Astrocyte (in vitro differentiated cells and primary cell): ENCODE data around the gene MRPL53. TPM values are rescaled to one million over a fixed set of nuclear protein-coding genes. Genes with fewer than 3 reads are reported as not detected.
A peak's percentile ranks its signal among the peaks of the same experiment; 100 is the strongest.

ENCODE experiments used
- DNase-seq: peaks from one replicate; pipeline ENCODE4 v3.0.0-alpha.2; 2010; ENCODE audit warnings: low read depth
- FAIRE-seq: peaks from 2 replicates; lab custom pipeline; 2011; peaks lifted over from hg19 to GRCh38; lab: Jason Lieb, UNC
- H2AFZ ChIP-seq: 2 replicates; pipeline ENCODE4 v1.6.0; 2012; ENCODE audit warnings: low read depth, low read length, inconsistent platforms
- H3K27ac ChIP-seq: 2 replicates; pipeline ENCODE4 v1.5.1; 2011; ENCODE audit warnings: low read depth, low read length, inconsistent platforms
- H3K27me3 ChIP-seq: 2 replicates; pipeline ENCODE4 v1.6.0; 2011; ENCODE audit warnings: low read length, inconsistent platforms; ENCODE audit not compliant: insufficient read depth
- H3K36me3 ChIP-seq: 2 replicates; pipeline ENCODE4 v1.5.1; 2011; ENCODE audit warnings: low read length, inconsistent platforms; ENCODE audit not compliant: insufficient read depth
- H3K4me1 ChIP-seq: 2 replicates; pipeline ENCODE4 v1.5.1; 2011; ENCODE audit warnings: low read length, inconsistent platforms; ENCODE audit not compliant: insufficient read depth
- H3K4me2 ChIP-seq: 2 replicates; pipeline ENCODE4 v1.6.0; 2012; ENCODE audit warnings: low read length, inconsistent platforms
- H3K4me3 ChIP-seq: 2 replicates; pipeline ENCODE4 v1.5.1; 2011; ENCODE audit warnings: low read depth, mild to moderate bottlenecking, low read length, inconsistent platforms; ENCODE audit not compliant: insufficient read depth
- H3K79me2 ChIP-seq: 2 replicates; pipeline ENCODE4 v1.6.0; 2012; ENCODE audit warnings: mild to moderate bottlenecking, low read length, inconsistent platforms; ENCODE audit not compliant: insufficient read depth
- H3K9ac ChIP-seq: 2 replicates; pipeline ENCODE4 v1.6.0; 2012; ENCODE audit warnings: mild to moderate bottlenecking, low read length, inconsistent platforms
- H3K9me3 ChIP-seq: 2 replicates; pipeline ENCODE4 v1.5.1; 2012; ENCODE audit warnings: low read depth, mild to moderate bottlenecking, low read length, inconsistent platforms; ENCODE audit not compliant: insufficient read depth
- H4K20me1 ChIP-seq: 2 replicates; pipeline ENCODE4 v1.6.0; 2012; ENCODE audit warnings: low read length, inconsistent platforms; ENCODE audit not compliant: insufficient read depth
- H3K27ac Mint-ChIP-seq: one replicate; pipeline ENCODE4 v1.8.0; 2021; ENCODE audit warnings: mild to moderate bottlenecking, mixed read lengths; ENCODE audit not compliant: unreplicated experiment
- H3K27me3 Mint-ChIP-seq: one replicate; pipeline ENCODE4 v1.8.0; 2021; ENCODE audit warnings: low read depth, mixed read lengths; ENCODE audit not compliant: unreplicated experiment
- H3K36me3 Mint-ChIP-seq: one replicate; pipeline ENCODE4 v1.8.0; 2021; ENCODE audit warnings: low read depth, mixed read lengths; ENCODE audit not compliant: unreplicated experiment
- H3K4me1 Mint-ChIP-seq: one replicate; pipeline ENCODE4 v1.8.0; 2021; ENCODE audit warnings: low read depth, mixed read lengths; ENCODE audit not compliant: unreplicated experiment
- H3K4me3 Mint-ChIP-seq: one replicate; pipeline ENCODE4 v1.8.0; 2021; ENCODE audit warnings: mild to moderate bottlenecking, moderate library complexity, mixed read lengths; ENCODE audit not compliant: unreplicated experiment
- H3K9me3 Mint-ChIP-seq: one replicate; pipeline ENCODE4 v1.8.0; 2021; ENCODE audit warnings: mild to moderate bottlenecking, mixed read lengths; ENCODE audit not compliant: unreplicated experiment
- EZH2 ChIP-seq: IDR thresholded peaks from 2 replicates; pipeline ENCODE4 v1.6.1; 2012; ENCODE audit warnings: mild to moderate bottlenecking, low read length, inconsistent platforms; ENCODE audit not compliant: insufficient read depth
- total RNA-seq: library from RNA; stranded (reverse); gene quantifications from 2 replicates; pipeline ENCODE4 v1.2.1, GENCODE V29; 2021
- TF ChIP-seq, protein P1 (sequence below): IDR thresholded peaks from 2 replicates; pipeline ENCODE4 v1.5.1; 2011; ENCODE audit warnings: low read depth, mild to moderate bottlenecking, inconsistent platforms, low read length, moderate library complexity; ENCODE audit not compliant: insufficient read depth

MRPL53 gene
- total RNA-seq, 1 donor from 2014 or later = 50.6 TPM

DNA sequence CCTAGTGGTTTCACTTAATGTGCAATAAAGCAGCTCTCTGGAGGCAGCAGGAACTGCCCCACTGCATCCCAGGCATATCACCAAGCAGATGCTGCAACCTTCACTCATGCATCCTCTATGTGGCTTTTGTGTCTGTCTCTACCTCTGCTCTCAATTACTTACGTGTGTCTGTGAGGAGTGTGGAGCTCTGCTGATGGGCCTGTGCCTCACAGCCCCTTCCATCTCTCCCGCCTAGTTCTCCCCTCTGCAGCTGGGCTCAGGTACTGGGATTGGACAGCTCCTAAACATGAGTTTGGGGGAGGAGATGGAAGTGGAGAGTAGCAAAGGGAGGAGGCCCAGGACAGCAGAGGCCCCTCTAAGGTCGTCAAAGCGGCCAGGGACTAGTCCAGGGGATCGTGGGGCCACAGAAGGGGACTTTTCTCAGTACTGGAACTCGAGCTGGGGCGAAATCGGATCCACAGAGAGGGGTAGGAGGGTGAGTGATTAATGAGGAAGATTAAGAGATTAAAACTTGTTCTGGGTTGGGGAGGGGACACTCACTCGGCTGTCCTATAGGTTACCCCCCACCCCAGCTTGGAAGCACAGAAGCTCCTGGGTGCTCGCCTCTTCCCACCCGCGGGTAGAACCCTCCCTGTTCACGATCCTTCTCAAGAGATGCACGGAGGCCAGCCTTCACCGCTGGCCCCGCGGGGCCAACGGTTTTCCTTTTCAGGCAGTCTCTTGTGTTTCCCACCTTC is 29.0 kb upstream of the MRPL53 start:
- H3K27me3 Mint-ChIP-seq = peaks cover 57% of the 10 kb centered on the region
- H4K20me1 ChIP-seq = peaks cover 7% of the 10 kb centered on the region
- DNase-seq (no peak), FAIRE-seq (no peak)
- peaks cover 4% of the 10 kb centered on the region for H3K36me3 ChIP-seq
- no peak overlapping the region for H2AFZ ChIP-seq
- peaks cover 25% of the 10 kb centered on the region for H3K4me1 Mint-ChIP-seq
- peaks cover 42% of the 10 kb centered on the region for H3K27me3 ChIP-seq
- H3K4me3 ChIP-seq = no peak overlapping the region
- H3K9me3 Mint-ChIP-seq = no peaks in the 10 kb centered on the region
- no peaks in the 10 kb centered on the region for H3K9me3 ChIP-seq
- no peak overlapping the region for H3K27ac Mint-ChIP-seq
- no peak overlapping the region for H3K9ac ChIP-seq
- peak overlapping the region; percentile 83 for H3K4me3 Mint-ChIP-seq
- peaks cover 9% of the 10 kb centered on the region for H3K36me3 Mint-ChIP-seq
- TF ChIP-seq, protein P1, sequence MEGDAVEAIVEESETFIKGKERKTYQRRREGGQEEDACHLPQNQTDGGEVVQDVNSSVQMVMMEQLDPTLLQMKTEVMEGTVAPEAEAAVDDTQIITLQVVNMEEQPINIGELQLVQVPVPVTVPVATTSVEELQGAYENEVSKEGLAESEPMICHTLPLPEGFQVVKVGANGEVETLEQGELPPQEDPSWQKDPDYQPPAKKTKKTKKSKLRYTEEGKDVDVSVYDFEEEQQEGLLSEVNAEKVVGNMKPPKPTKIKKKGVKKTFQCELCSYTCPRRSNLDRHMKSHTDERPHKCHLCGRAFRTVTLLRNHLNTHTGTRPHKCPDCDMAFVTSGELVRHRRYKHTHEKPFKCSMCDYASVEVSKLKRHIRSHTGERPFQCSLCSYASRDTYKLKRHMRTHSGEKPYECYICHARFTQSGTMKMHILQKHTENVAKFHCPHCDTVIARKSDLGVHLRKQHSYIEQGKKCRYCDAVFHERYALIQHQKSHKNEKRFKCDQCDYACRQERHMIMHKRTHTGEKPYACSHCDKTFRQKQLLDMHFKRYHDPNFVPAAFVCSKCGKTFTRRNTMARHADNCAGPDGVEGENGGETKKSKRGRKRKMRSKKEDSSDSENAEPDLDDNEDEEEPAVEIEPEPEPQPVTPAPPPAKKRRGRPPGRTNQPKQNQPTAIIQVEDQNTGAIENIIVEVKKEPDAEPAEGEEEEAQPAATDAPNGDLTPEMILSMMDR = no peak
- no peak for TF ChIP-seq EZH2
- H3K79me2 ChIP-seq = peaks cover 17% of the 10 kb centered on the region
- peaks cover 52% of the 10 kb centered on the region for H3K4me1 ChIP-seq
- no peak overlapping the region for H3K27ac ChIP-seq
- peak overlapping the region; percentile 93 for H3K4me2 ChIP-seq

DNA sequence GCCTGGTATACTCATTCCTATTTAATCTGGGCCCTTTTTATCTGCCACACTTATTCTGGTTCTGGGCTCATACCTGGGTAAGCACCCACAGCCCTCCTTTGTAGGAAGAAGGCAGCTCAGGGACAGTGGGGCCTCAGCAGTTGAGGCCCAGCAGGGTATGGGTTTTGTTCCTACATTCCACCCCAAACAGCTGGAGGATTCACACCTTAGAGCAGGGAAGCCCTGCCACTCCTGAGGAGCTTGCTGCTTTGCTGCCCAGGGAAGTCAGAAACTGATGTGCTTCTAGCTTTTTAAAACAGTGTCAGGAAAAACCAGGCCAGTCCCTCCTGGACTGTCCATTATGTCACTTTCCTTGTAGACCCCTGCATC is 28.1 kb upstream of the MRPL53 start:
- Histone ChIP-seq H3K27me3 (peaks cover 42% of the 10 kb centered on the region), H3K4me3 (no peak overlapping the region), H3K9ac (no peak overlapping the region), H3K36me3 (peaks cover 4% of the 10 kb centered on the region), H3K4me1 (peaks cover 45% of the 10 kb centered on the region), H3K4me2 (no peak overlapping the region), H3K9me3 (no peaks in the 10 kb centered on the region), H3K79me2 (peaks cover 10% of the 10 kb centered on the region), H3K27ac (no peak overlapping the region), H2AFZ (no peak overlapping the region), H4K20me1 (peaks cover 3% of the 10 kb centered on the region)
- DNase-seq = no peak
- Mint-ChIP-seq H3K36me3 (peaks cover 7% of the 10 kb centered on the region), H3K4me3 (no peak overlapping the region), H3K9me3 (no peaks in the 10 kb centered on the region), H3K4me1 (peaks cover 19% of the 10 kb centered on the region), H3K27ac (no peak overlapping the region), H3K27me3 (peaks cover 66% of the 10 kb centered on the region)
- FAIRE-seq = no peak
- TF ChIP-seq, protein P1 = no peak
- no peak for TF ChIP-seq EZH2

DNA sequence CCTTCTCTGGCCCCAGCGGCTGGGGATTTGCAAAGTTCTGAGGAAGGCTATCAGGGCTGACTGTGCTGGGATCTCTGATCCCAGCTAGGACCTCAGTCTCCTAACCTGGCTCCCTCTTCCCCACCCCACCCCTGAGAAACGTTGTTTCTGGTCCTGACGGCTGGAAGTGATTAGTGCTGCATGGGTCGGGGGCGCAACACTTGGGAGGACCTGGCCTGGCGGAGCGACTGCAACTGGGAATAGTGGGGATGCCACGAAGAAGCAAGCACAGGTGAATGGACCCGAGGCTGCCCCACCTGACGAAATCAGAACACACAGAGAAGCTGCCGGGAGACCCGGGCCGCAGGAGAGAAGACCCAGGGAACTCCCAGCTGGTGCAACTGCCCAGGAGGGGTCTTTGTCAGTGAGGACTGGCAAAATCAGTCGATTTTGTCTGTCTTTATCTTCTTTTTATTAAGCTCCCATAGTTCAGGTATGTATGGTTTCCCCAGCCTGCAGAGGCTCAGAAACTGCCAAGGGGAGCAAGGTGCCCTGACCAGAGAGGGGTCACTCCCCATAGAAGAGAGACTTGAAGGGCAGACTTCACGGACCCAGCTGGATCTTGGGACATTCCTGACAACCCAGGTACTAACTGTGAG is 27.6 kb upstream of the MRPL53 start:
- H3K27me3 ChIP-seq = peaks cover 42% of the 10 kb centered on the region
- H3K4me2 ChIP-seq = peak overlapping the region; percentile 85
- TF ChIP-seq, protein P1 = no peak
- TF ChIP-seq EZH2 = no peak
- FAIRE-seq = no peak
- H4K20me1 ChIP-seq = no peaks in the 10 kb centered on the region
- Mint-ChIP-seq H3K27me3 (peaks cover 68% of the 10 kb centered on the region), H3K36me3 (peaks cover 9% of the 10 kb centered on the region), H3K4me1 (peaks cover 17% of the 10 kb centered on the region), H3K4me3 (no peak overlapping the region), H3K9me3 (no peaks in the 10 kb centered on the region), H3K27ac (no peak overlapping the region)
- H3K4me3 ChIP-seq = peak overlapping the region; percentile 5
- peaks cover 5% of the 10 kb centered on the region for H3K79me2 ChIP-seq
- no peak overlapping the region for H2AFZ ChIP-seq
- no peak for DNase-seq
- H3K4me1 ChIP-seq = peaks cover 40% of the 10 kb centered on the region
- peaks cover 4% of the 10 kb centered on the region for H3K36me3 ChIP-seq
- no peaks in the 10 kb centered on the region for H3K9me3 ChIP-seq
- H3K27ac ChIP-seq = no peak overlapping the region
- H3K9ac ChIP-seq = no peak overlapping the region
